ENCODE data around the gene SRGAP2C.
"Not testable (repeated sequence)": the region's sequence is repeated elsewhere in the genome, so short reads cannot be mapped to it uniquely, and the experiment has no call there.

The SRGAP2C gene

DNA sequence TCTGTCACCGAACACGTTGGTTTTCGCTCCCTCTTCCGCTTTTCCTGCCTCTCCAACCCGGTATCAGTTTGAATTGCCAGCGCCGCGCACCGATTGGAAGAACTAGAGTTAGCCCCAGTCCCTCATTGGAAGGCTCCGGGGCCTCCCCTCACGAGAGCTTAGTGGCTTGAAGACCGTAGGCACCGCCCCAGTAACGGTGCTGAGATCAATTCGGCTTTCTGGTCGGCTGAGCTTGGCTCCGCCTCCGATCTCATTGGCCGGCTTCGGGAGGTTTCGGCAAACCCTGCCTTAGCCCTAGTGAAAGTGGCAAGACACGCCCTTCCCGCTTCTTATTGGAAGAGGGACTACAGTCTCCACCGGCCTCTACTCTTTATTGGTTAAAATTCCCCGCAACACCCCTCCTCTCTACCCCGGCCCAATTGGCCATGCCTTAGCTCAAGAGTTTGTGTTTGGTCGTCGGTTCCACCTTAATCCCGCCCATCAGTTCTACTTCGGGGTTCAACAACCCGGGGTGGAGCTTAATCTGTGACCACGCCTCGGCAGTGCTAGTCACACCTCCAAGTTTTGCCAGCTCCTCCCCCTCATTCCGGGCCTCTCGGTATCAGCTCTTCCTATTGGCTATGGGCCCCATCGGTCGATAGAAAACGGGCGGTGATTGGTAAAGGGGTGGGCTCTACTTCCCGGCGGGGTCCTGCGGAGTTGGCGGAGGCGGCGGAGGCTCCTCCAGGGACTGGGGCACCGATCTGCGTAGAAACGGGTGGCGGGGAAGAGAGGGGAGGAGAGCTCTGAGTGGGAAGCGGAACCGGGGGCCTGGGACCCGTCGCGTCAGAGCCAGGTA, at the start of gene SRGAP2C, which contains the start of gene FAM72B:
TSS of gene SRGAP2C (plus strand) at position 686 of the 838 bp plus-strand sequence. CDS start 2,472 bp downstream, outside the sequence.
TSS of gene FAM72B (minus strand) at position 51 of the 838 bp plus-strand sequence. CDS start 851 bp downstream, outside the sequence.
- DNase-seq (ENCODE audit: low read depth in 3 of 3, low spot score in 1 of 3), result peak; percentile 69 to 84 (median 79)

DNA sequence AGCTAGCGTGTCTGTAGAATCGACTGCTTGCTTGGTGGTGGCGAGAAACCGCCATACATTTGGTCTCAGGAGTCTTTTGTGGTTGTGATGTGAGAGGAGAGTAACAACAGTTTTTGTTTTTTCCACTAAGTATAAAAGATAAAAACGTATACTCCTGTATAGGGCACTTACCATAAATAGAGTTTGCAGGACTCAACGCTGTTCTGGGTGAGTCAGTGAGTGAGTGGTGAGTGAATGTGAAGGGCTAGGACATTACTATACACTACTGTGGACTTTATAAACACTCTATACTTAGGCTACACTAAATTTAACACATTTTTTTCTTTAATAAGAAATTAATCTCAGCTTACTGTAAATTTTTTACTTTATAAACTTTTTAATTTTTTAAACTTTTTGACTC, 44.4 kb upstream of the SRGAP2C start:
- not testable (repeated sequence) for DNase-seq (ENCODE audit: low read depth in 3 of 3, low spot score in 1 of 3)

DNA sequence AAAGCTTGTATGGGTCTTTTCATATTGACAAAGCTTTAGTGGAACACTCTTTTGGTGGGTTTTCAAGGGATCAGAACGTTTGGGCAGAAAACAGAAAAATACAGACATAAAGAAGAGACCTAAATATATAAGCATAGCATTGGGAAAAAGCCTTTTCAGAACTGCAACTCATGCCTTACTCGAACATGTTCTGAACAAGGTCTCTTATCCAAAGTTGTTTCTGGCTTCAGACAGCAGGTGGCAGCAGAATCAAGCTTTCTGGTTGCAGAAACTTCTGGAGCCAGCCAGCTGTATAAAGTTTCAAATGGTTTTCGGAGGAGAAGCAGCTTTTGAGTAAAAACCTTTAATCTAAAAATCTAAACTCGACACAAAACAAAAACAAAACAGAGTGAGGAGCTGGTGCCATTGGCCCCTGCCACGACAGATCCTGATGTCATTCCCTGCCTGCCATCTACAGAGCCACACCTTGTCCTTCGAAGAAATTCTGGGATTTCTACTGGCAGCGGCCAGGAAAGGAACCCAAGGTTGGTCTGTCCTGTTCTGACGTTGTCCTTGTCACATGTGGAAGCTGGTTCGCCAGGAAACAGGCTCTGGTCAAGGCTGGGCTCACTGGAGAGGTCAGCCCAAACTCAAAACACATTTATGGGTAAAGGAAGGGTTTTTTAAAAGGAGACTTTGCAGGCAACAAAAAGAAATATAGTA, 36.1 kb upstream of the SRGAP2C start:
- DNase-seq (ENCODE audit: low read depth in 3 of 3, low spot score in 1 of 3), result not testable (repeated sequence)

DNA sequence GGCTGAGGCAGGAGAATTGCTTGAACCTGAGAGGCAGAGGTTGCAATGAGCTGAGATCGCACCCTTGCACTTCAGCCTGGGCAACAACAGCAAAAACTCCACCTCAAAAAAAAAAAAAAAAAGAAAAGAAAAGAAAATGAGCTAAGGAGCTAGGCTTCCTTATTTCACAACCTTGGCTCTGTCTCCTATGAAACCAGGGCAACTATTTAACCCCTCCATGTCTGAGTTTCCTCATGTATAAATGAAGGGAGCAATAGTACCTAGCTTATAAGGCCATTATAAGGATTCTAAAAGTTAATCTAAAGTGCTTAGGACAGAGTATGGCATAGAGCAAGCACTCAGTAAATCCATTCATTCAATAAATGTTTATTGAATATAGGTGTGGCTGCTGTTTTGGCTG, 33.5 kb upstream of the SRGAP2C start:
- not testable (repeated sequence) for DNase-seq (ENCODE audit: low read depth in 3 of 3, low spot score in 1 of 3)

DNA sequence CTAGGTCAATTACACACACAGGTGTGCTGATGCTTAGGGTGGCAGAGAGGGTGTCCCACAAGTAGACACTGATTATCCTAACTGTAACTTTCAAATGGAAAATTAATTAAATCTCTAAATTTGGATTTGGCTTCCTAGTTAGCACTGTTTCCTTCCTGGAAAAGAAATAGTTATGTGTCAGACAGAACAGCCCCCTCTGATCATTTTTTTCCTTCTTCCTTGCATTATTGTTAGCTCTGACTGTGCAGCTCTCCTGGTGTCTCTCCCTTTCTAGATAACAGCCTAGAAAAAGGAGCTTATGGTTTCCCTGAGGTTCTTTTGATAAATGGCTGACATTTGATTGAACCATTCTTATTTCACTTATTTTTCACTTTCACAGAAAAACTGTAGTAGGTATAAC, 32.0 kb upstream of the SRGAP2C start:
- DNase-seq (ENCODE audit: low read depth in 3 of 3, low spot score in 1 of 3), result not testable (repeated sequence)

DNA sequence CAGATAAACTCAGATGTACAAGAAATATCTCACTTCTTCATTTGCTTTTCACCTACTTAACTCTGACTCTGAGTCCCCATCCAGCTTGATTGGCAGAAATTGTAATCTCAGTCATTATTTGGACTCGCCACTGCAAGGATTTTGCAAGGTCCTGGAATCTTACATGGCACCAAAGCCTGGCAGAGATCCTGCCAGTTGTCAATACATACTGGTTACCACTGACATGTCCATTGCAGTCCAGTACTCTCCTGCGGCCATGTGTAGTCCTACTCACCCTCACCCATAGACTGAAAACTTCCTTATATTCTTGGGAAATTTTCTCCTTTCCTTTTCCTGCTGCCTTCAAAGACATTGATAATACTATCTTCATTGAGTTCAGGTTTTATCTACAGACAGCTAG, 30.0 kb upstream of the SRGAP2C start:
- DNase-seq (ENCODE audit: low read depth in 3 of 3, low spot score in 1 of 3), result not testable (repeated sequence)

DNA sequence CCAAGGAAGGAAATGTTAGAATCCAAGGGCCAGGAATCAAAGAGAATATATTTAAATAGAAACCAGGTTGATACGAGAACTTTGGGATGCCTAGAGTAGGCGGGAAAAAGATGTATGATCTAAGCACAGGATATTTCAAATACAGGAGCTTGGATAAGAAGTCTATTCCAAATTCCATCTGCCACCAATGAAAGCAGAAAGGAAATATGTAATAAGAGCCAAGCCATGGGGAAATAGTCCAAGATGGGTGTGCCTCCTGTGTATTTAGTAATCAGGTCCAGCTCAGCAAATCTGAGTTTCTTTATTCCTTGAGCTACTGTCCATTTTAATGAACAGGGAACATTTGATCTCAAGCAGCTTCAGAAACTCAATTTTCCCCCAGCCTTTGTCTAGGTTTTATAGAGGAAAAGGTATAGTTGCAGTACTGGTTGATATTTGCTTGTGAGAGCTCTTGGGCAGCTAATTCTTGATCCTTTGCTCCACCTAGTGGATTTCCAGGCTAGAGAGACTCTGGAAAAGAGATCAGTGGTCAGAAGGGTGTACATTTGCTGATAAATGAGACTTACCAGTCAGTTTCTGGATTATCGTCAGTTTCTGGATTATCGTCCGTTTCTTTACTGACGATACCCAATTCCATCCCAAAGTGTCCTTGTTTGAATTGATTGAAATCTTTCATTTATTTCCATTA, 29.0 kb upstream of the SRGAP2C start:
- DNase-seq (ENCODE audit: low read depth in 3 of 3, low spot score in 1 of 3), result not testable (repeated sequence)

DNA sequence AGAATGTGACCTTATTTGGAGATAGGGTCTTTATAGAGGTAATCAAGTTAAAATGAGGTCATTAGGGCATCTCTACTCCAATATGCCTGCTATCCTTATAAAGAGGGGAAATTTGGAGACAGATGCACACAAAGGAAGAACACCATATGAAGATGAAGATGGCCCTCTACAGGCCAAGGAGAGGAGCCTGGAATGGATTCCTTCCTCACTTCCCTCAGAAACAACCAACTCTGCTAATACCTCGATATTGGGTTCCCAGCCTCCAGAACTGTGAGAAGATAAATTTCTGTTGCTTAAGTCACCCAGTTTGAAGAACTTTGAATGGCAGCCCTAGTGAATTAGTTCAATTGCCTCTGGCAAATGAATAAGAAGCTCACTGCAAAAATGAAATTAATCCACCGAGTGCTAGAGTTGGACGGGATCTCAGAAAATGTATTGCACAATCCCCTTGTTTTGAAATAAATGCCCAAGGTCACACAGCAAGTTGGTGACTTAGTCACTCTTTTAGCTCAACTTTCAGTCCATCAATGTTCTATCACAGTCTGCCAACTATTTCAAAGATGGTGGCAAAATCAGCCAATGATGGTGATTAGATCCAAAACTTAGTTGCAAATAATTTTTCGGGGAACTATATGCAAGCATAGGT, 27.7 kb upstream of the SRGAP2C start:
- not testable (repeated sequence) for DNase-seq (ENCODE audit: low read depth in 3 of 3, low spot score in 1 of 3)

DNA sequence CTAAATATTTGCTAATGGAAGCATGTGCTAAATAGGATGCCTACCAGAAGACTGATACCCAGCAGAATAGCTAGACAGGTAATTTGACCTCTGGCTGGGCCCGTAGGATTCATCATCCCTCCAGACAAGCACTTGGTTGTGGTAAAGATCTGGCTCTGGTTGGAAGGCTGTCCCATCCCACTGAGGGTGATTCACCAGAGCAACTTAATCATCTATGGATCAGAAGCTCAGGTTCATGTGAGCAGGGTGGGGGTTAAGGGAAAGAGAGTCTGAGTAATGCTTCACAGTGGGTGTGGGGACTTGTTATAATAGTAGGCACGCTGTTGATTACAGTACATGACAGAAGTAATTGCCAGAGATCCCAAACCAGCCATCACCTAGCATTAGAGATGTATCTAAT, 27.2 kb upstream of the SRGAP2C start:
- DNase-seq (ENCODE audit: low read depth in 3 of 3, low spot score in 1 of 3), result not testable (repeated sequence)

DNA sequence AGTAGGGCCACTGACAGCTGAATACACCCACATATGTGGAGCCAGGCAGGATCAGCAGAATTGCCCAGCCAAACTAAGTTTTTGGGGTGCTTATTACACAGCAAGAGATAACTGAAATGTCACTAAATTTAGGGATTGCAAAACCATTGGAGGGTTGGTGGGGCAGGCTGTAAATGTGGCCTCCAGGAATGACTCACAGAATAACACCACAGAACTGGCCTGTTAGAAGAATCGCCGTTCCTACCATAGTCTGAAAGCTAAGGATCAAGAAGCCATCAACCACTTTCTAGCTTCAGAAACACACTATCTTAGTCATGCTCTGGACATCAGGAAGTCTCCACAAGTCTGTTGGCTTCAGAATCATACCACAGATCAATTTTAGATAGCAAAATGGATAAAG, 24.7 kb upstream of the SRGAP2C start:
- DNase-seq (ENCODE audit: low read depth in 3 of 3, low spot score in 1 of 3), result not testable (repeated sequence)

DNA sequence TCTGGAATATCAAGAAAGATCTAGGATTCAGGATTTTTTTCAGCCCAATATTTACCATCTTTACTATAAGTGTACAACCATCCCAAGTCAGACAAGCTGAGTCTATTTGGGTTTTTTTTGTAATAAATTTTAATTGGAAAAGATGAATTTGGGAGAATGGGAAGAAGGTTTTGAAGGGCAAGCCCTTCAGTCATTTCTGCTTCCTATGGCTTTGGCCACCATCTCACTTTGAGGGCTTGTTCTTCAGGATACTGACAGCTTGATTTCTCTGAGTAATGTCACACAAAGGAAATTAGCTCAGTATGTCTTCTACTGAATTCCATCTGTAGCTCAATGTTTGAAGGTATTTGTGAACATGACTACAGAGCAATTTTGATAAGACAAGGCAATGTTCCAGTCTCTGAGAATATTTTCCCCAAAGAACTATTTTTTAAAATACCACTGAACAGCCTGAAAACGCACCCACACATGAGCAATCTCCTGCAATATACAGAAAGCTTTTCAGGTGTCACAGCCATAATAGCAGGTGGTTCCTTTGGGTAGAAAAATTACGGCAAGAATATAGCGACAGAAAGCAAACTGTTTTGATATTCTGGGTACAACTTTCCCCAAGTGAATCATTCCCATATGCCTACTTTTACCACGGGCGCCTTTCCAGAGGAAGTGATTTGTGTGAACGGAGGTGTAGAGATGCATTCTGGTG, 23.4 kb upstream of the SRGAP2C start:
- DNase-seq (ENCODE audit: low read depth in 3 of 3, low spot score in 1 of 3), result not testable (repeated sequence)

DNA sequence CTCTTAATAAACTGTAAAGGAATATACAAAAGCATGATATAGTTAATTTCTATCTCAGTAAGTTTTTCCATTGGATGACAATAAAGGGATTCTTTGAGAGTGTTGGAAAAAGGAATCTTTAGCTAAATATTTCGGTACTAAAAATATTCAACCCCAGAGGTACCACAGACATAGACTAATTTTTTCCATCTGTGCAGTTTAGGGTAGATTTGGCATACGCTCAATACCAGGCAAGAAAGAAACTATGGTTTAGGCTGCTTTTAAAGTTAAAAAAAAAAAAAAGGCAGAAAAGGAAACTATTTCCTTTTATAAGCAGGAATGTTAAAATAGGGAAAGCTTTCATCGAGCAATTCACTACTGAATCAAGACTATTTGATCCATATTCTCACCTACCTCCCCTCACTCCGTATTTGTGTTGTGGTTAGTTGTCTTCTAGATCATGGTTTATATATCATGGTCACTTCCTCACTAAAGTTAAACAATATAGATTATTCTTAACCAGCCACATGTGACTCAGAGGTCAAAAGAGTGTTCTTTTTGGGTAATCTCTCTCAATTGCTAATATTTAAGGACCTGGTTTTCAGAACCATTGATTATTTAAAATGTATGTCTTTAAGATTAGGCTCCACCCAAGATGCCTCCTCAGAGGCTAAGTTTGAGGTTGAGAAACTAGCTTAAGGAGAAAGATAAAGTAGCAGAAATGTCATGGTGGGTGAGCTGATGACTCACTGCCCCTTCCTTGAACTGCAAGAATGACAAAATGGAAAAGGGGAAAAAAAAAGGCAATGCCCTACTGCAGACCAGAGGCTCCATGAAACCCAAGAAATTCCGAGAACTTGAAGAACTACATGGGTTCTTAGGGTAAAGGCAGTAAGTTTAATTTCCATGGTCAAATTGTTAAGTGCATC, 20.7 kb upstream of the SRGAP2C start:
- DNase-seq (ENCODE audit: low read depth in 3 of 3, low spot score in 1 of 3), result not testable (repeated sequence)

DNA sequence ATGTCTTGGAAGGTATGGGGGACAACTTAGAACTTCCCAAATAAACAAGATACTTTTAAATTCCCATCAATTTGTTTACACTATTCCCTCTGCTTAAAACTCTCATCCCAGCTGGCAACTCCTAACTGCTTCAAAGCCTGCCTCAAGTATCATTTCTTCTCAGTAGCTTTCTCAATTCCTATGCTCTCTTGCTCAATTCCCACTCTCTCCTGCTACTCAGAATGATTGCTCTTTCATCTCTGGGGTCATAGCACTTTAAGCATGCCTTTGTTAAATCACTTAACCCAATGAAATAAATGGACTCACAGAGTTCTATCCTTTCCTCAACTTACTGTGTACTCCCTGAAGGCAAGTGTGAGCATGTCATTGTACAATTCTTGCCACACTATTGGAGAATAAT, 19.5 kb upstream of the SRGAP2C start:
- DNase-seq (ENCODE audit: low read depth in 3 of 3, low spot score in 1 of 3), result not testable (repeated sequence)

DNA sequence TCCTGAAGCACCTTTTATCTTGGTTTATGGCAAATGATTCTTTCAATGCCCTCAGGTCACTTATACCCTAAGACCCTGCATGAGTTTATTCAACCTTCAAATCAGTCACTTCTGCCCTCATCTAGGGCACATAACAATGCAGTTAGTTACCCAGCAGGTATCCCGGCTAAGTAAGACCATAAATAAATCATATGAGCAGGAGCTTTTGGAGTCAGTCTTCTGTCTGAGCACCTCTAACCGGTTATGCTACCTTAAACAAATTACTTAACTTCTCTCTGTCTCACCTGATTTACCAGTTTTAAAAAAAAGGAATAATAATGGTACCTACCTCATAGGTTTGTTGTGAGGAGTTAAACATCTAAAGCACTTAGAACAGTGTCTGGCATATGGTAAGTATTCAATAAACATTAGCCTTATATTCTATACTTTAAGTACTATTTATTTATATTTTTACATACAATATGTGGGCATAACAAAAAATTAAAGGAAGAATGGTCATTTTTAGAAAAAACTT, 17.5 kb upstream of the SRGAP2C start:
- DNase-seq (ENCODE audit: low read depth in 3 of 3, low spot score in 1 of 3), result not testable (repeated sequence)

DNA sequence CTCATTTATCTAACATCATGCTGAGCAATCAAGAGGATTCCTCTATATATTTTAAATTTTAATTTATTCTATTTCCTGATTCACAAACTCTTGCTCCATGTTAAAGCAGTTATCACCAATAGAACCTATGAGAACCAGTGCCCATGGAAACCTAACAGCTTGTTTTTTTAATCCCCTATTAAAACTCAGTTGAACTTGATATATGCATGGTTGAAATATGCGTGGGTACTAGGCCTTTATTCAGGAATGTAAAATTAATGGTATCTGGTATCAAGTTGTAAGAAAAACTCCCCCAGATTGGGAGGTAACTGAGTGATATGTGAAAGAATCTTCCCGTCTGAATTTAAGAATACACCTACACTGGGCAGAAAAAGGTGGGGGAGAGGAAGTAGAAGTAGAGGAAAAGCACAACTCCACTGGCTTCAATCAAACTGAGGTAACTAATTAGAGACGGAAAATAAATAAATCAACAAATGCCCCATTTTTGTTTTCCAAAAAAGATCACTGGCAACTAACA, 16.6 kb upstream of the SRGAP2C start:
- not testable (repeated sequence) for DNase-seq (ENCODE audit: low read depth in 3 of 3, low spot score in 1 of 3)

DNA sequence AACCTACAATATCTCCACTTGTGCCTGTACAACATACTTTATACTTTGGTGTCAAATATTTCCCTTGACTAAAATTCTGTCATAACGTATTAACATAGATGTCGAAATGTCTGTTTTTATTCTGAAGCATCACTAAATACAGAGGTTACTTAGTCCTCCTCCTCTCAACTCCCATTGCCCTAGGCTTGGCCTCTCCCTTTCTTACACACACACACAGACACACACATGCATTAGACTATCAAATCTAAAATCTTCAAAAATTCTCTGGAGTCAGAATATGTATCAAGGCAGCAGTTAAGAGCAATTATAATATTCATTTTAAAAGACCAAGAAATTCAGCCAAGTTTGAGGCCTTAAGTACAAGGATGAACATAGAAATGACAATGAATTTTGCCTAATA, 8.1 kb upstream of the SRGAP2C start:
- DNase-seq (ENCODE audit: low read depth in 3 of 3, low spot score in 1 of 3), result not testable (repeated sequence)

DNA sequence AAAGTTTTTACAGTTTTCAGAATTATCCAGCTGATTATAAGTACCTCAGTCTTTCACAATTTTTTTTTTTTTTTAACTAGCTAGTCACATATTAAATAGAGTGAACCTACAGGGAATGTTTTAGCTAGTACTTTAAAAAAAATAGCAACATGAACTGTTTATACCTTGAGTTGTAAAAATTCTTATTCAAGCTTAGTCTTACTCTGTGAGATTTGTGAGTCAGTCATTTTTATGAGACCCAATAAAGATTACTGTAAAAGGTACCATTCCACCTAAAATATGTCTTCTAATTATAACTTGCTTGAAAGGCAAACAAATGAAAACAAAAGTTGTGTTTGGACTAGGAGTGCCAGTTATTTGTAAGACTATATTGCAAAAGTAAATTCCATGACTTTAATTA, 6.6 kb upstream of the SRGAP2C start:
- DNase-seq (ENCODE audit: low read depth in 3 of 3, low spot score in 1 of 3), result not testable (repeated sequence)

DNA sequence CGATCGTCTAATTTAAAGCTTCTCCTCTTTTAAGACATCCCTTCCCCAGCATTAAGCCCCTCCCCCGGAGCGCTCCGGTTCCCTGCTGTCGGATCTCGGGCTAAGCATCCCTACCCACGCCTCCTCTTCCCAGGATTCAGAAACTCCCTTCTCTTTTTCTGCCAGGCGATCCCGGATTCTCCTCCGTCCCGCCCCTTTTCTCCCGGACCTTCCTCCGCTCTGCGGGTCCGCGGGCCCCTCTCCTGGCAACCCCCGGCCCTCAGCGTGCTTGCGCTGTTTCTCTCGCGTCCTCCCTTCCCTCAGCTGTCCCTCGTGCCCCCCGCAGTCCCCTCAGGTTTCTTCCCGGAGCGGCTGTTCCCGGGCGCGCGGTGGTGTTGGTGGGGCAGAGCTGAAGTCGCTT, 908 bp upstream of the SRGAP2C start:
- not testable (repeated sequence) for DNase-seq (ENCODE audit: low read depth in 3 of 3, low spot score in 1 of 3)

Measured in stimulated activated CD4-positive, alpha-beta T cell treated with anti-CD3 and anti-CD28 coated beads, TNF-alpha, amount 100 ng/mL, for 1 hour (primary cell).